Lower leg skin (tissue), 4 donors: ENCODE measurements around the gene TK2. TPM values are rescaled to one million over a fixed set of nuclear protein-coding genes. Genes with fewer than 3 reads are reported as not detected.
"Not testable (repeated sequence)": the region's sequence is repeated elsewhere in the genome, so short reads cannot be mapped to it uniquely, and the experiment has no call there.

Experiments
- DNase-seq, 2 donors: peaks; one replicate each; pipeline ENCODE4 v3.0.0-alpha.2; 2019; ENCODE audit warnings: low spot score in 2 of 2
- H3K4me3 ChIP-seq: fragments of 200-600 bp; sonication (generic); 2 replicates; pipeline ENCODE4 v1.5.1; 2017; ENCODE audit warnings: mild to moderate bottlenecking, low read depth; ENCODE audit not compliant: poor library complexity, severe bottlenecking
- POLR2A ChIP-seq, 2 donors: fragments of 450-650 bp; IDR thresholded peaks; one replicate each; pipeline ENCODE4 v1.6.1; 2016 to 2017; ENCODE audit warnings: antibody characterized with exemption in 2 of 2, mild to moderate bottlenecking in 1 of 2, moderate library complexity in 1 of 2
- WGBS, 2 donors: methylation state at CpG; one replicate each; pipeline ENCODE4 v1.1.5; 2018; 5-methylcytosine and 5-hydroxymethylcytosine counted together
- intact Hi-C: fragments of 100-400 bp; cut with DNase I; formaldehyde crosslinking; loops from one replicate; pipeline ENCODE4 v1.15.0; 2023; ENCODE audit warnings: low total_unique reads
- total RNA-seq, 4 donors: library from RNA; depleted of rRNA; stranded (reverse); fragments of >200 nt; gene quantifications; one replicate each; pipeline ENCODE4 v1.1.0, GENCODE V29; 2016
- TF ChIP-seq, protein P1 (sequence below), 3 donors: fragments of 450-650 bp; IDR thresholded peaks; one replicate each; pipeline ENCODE4 v1.5.1; 2016; ENCODE audit warnings: antibody characterized with exemption in 3 of 3, mild to moderate bottlenecking in 3 of 3, moderate library complexity in 2 of 3

Gene TK2
- total RNA-seq, 4 donors from 2014 or later = 15.3 to 28.3 (median 22.6) TPM

DNA sequence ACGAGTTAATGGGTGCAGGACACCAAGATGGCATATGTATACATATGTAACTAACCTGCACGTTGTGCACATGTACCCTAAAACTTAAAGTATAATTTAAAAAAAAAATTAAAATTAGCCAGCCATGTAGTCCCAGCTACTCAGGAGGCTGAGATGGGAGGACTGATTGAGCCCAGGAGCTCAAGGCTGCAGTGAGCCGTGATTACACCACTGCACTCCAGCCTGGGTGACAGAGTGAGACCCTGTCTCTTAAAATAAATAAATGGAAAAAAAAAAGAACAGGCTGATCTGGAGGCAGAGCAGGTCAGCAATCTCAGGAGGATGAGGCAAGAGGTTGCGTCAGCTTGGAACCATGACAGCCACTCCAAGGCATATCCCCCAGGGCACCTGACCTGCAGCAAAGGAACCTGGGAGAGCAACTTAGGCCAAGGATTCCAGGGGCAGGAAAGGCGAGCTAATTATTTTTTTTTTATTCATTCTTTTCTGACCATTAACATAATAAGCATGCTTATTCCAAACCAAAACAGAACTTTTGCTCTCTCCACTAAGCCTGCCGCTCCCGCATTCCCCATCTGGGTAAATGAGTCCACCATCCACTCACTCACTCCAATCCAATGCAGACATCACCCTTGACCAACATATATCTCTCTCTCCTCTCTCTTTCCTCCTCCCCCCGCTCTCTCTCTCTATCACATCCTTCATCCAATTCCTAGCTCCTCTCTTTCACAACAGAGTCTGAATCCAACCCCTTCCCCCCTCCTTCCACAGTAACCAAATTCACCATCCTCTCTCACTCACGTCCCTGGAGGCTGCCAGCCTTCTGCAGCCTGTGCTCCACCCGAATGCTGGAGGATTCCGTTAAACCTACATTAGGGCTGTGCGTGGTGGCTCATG is 47.7 kb downstream of the TK2 start:
- no peak overlapping the region for H3K4me3 ChIP-seq
- 57 to 60% methylated on average over 12 of the region's 12 CpGs for WGBS, 2 donors
- DNase-seq = peak in 1 of 2 donors; percentile 95
- intact Hi-C loops = no loop called here
- no peak for TF ChIP-seq POLR2A (IDR thresholded peaks at IDR 0.05)
- TF ChIP-seq, protein P1, sequence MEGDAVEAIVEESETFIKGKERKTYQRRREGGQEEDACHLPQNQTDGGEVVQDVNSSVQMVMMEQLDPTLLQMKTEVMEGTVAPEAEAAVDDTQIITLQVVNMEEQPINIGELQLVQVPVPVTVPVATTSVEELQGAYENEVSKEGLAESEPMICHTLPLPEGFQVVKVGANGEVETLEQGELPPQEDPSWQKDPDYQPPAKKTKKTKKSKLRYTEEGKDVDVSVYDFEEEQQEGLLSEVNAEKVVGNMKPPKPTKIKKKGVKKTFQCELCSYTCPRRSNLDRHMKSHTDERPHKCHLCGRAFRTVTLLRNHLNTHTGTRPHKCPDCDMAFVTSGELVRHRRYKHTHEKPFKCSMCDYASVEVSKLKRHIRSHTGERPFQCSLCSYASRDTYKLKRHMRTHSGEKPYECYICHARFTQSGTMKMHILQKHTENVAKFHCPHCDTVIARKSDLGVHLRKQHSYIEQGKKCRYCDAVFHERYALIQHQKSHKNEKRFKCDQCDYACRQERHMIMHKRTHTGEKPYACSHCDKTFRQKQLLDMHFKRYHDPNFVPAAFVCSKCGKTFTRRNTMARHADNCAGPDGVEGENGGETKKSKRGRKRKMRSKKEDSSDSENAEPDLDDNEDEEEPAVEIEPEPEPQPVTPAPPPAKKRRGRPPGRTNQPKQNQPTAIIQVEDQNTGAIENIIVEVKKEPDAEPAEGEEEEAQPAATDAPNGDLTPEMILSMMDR (IDR thresholded peaks at IDR 0.05) = no peak

GRCh38 chr16:66501563-66501962 is 48.4 kb downstream of the TK2 start:
- intact Hi-C loops, H3K4me3 ChIP-seq, DNase-seq: not testable (repeated sequence)
- WGBS, 2 donors = 89 to 96% methylated on average over 4 of the region's 4 CpGs

DNA sequence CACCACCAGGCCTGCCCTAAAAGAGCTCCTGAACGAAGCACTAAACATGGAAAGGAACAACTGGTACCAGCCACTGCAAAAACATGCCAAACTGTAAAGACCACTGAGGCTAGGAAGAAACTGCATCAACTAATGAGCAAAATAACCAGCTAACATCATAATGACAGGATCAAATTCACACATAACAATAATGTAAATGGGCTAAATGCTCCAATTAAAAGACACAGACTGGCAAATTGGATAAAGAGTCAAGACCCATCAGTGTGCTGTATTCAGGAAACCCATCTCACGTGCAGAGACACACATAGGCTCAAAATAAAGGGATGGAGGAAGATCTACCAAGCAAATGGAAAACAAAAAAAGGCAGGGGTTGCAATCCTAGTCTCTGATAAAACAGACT is 52.0 kb downstream of the TK2 start:
- intact Hi-C loops, H3K4me3 ChIP-seq, DNase-seq: not testable (repeated sequence)
- WGBS, 2 donors = 91 to 93% methylated on average over 1 to 2 of the region's 2 CpGs

GRCh38 chr16:66496226-66496625 is 53.7 kb downstream of the TK2 start:
- WGBS, 2 donors = 91 to 98% methylated on average over 7 to 9 of the region's 10 CpGs
- intact Hi-C loops, H3K4me3 ChIP-seq, DNase-seq: not testable (repeated sequence)

- DNase-seq = peak in 1 of 2 donors; percentile 29
- no peak overlapping the region for H3K4me3 ChIP-seq
- intact Hi-C loops = no loop called here
- 78 to 83% methylated on average over 2 of the region's 2 CpGs for WGBS, 2 donors
- no peak for TF ChIP-seq POLR2A (IDR thresholded peaks at IDR 0.05)
- TF ChIP-seq, protein P1 (IDR thresholded peaks at IDR 0.05) = no peak
Observed at GRCh38 chr16:66495440-66495839, 54.5 kb downstream of the TK2 start.

GRCh38 chr16:66494916-66495315 is 55.0 kb downstream of the TK2 start:
- no peak overlapping the region for H3K4me3 ChIP-seq
- WGBS, 2 donors = 91 to 95% methylated on average over 2 of the region's 2 CpGs
- no peak for TF ChIP-seq POLR2A (IDR thresholded peaks at IDR 0.05)
- TF ChIP-seq, protein P1 (IDR thresholded peaks at IDR 0.05) = no peak
- intact Hi-C loops = no loop called here
- DNase-seq = no peak

GRCh38 chr16:66493490-66494401 is 56.2 kb downstream of the TK2 start:
- 90 to 95% methylated on average over 10 of the region's 14 CpGs for WGBS, 2 donors
- intact Hi-C loops = no loop called here
- TF ChIP-seq POLR2A (IDR thresholded peaks at IDR 0.05) = no peak
- TF ChIP-seq, protein P1 (IDR thresholded peaks at IDR 0.05) = no peak
- H3K4me3 ChIP-seq = no peak overlapping the region
- DNase-seq = peak in 1 of 2 donors; percentile 67
